Ecto neural progenitor cell (in vitro differentiated cells): ENCODE data around the gene GZF1.

Experiments
- DNase-seq: peaks from one replicate; pipeline ENCODE4 v3.0.0-alpha.2; 2018; ENCODE audit warnings: low spot score

Gene GZF1

GRCh38 chr20:23407781-23408464, 45.9 kb downstream of the GZF1 start:
- no peak for DNase-seq

GRCh38 chr20:23408957-23409356, 47.0 kb downstream of the GZF1 start:
- no peak for DNase-seq

- no peak for DNase-seq
Observed at GRCh38 chr20:23409800-23410199, 47.8 kb downstream of the GZF1 start.

GRCh38 chr20:23410916-23411695, 49.1 kb downstream of the GZF1 start:
- no peak for DNase-seq

GRCh38 chr20:23412026-23412425, 50.0 kb downstream of the GZF1 start:
- no peak for DNase-seq

- DNase-seq = no peak
Observed at GRCh38 chr20:23413862-23414422, 52.0 kb downstream of the GZF1 start.

GRCh38 chr20:23414526-23415188, 52.7 kb downstream of the GZF1 start:
- DNase-seq = no peak

- DNase-seq = no peak
Observed at GRCh38 chr20:23415555-23415954, 53.6 kb downstream of the GZF1 start.

GRCh38 chr20:23415959-23416583, 54.1 kb downstream of the GZF1 start:
- DNase-seq = no peak

GRCh38 chr20:23417861-23418260, 55.9 kb downstream of the GZF1 start:
- DNase-seq = no peak

- no peak for DNase-seq
Observed at GRCh38 chr20:23419657-23419994, 57.6 kb downstream of the GZF1 start.

- peak; percentile 59 for DNase-seq
Observed at GRCh38 chr20:23419995-23420901, 58.3 kb downstream of the GZF1 start.

GRCh38 chr20:23420943-23421931, 59.3 kb downstream of the GZF1 start, which contains the start of gene NAPB:
NAPB (minus strand) TSS chr20:23421488; CDS start chr20:23421402, 86 bp downstream.
- peak; percentile 97 for DNase-seq
